Endothelial cell (in vitro differentiated cells): Measurements from ENCODE around the gene RRP1. TPM values are rescaled to one million over a fixed set of nuclear protein-coding genes. Genes with fewer than 3 reads are reported as not detected.
A peak's percentile ranks its signal among the peaks of the same experiment; 100 is the strongest.

Source experiments
- DNase-seq: peaks from one replicate; pipeline ENCODE4 v3.0.0; 2021; ENCODE audit warnings: low spot score
- H3K27ac Mint-ChIP-seq: one replicate; pipeline ENCODE4 v1.8.0; 2021; ENCODE audit warnings: mixed read lengths, inconsistent platforms; ENCODE audit not compliant: unreplicated experiment
- H3K27me3 Mint-ChIP-seq: one replicate; pipeline ENCODE4 v1.8.0; 2021; ENCODE audit warnings: mild to moderate bottlenecking, moderate library complexity, mixed read lengths, inconsistent platforms; ENCODE audit not compliant: unreplicated experiment
- H3K36me3 Mint-ChIP-seq: one replicate; pipeline ENCODE4 v1.8.0; 2021; ENCODE audit warnings: mild to moderate bottlenecking, low read depth, mixed read lengths, inconsistent platforms; ENCODE audit not compliant: unreplicated experiment
- H3K4me1 Mint-ChIP-seq: one replicate; pipeline ENCODE4 v1.8.0; 2021; ENCODE audit warnings: mild to moderate bottlenecking, mixed read lengths, inconsistent platforms; ENCODE audit not compliant: unreplicated experiment
- H3K4me3 Mint-ChIP-seq: one replicate; pipeline ENCODE4 v1.8.0; 2021; ENCODE audit warnings: mild to moderate bottlenecking, mixed read lengths, inconsistent platforms; ENCODE audit not compliant: unreplicated experiment
- H3K9me3 Mint-ChIP-seq: one replicate; pipeline ENCODE4 v1.8.0; 2021; ENCODE audit warnings: mixed read lengths, inconsistent platforms; ENCODE audit not compliant: unreplicated experiment
- CTCF ChIP-seq: fragments of 200-600 bp; sonication (generic); IDR thresholded peaks from one replicate; pipeline ENCODE4 v1.5.0; 2021; ENCODE audit warnings: antibody characterized with exemption; ENCODE audit not compliant: unreplicated experiment
- total RNA-seq: library from RNA; stranded (reverse); fragmentation: NEBNext Ultra II Directional; extraction: Animal tissue kit (Norgen Biotek cat#: 25700); gene quantifications from one replicate; pipeline ENCODE4 v1.2.1, GENCODE V29; 2021; ENCODE audit not compliant: unreplicated experiment

Gene RRP1
- total RNA-seq, 1 donor from 2014 or later: 21.0 TPM

- Mint-ChIP-seq H3K27me3 (peaks cover 7% of the 10 kb centered on the region), H3K4me1 (peaks cover 7% of the 10 kb centered on the region)
Observed at GRCh38 chr21:43743947-43744346, 45.4 kb upstream of the RRP1 start.

GRCh38 chr21:43744725-43745124 is 44.7 kb upstream of the RRP1 start:
- no peak for DNase-seq

More at GRCh38 chr21:43743947-43744346, 45.4 kb upstream of the RRP1 start:
- Mint-ChIP-seq H3K36me3 (peaks cover 12% of the 10 kb centered on the region), H3K4me3 (no peak overlapping the region), H3K9me3 (no peaks in the 10 kb centered on the region), H3K27ac (no peak overlapping the region)
- TF ChIP-seq CTCF: no peak
- no peak for DNase-seq

GRCh38 chr21:43745772-43746517 is 43.4 kb upstream of the RRP1 start:
- Mint-ChIP-seq H3K27me3 (no peaks in the 10 kb centered on the region), H3K27ac (no peak overlapping the region), H3K36me3 (peaks cover 10% of the 10 kb centered on the region), H3K4me1 (no peaks in the 10 kb centered on the region), H3K4me3 (no peak overlapping the region), H3K9me3 (no peaks in the 10 kb centered on the region)
- no peak for TF ChIP-seq CTCF
- no peak for DNase-seq

More at GRCh38 chr21:43744725-43745124, 44.7 kb upstream of the RRP1 start:
- Mint-ChIP-seq H3K27me3 (peaks cover 2% of the 10 kb centered on the region), H3K4me1 (no peaks in the 10 kb centered on the region), H3K4me3 (peak overlapping the region; percentile 29), H3K9me3 (no peaks in the 10 kb centered on the region), H3K36me3 (peaks cover 7% of the 10 kb centered on the region), H3K27ac (peak overlapping the region; percentile 71)
- TF ChIP-seq CTCF: no peak

- H3K27ac Mint-ChIP-seq: no peak overlapping the region
- DNase-seq: no peak
- peaks cover 4% of the 10 kb centered on the region for H3K27me3 Mint-ChIP-seq
- peaks cover 18% of the 10 kb centered on the region for H3K36me3 Mint-ChIP-seq
- TF ChIP-seq CTCF: no peak
- H3K4me3 Mint-ChIP-seq: no peak overlapping the region
- H3K4me1 Mint-ChIP-seq: no peaks in the 10 kb centered on the region
- no peaks in the 10 kb centered on the region for H3K9me3 Mint-ChIP-seq
Observed at GRCh38 chr21:43748622-43749021, 40.8 kb upstream of the RRP1 start.

GRCh38 chr21:43749651-43750262 is 39.6 kb upstream of the RRP1 start:
- H3K27me3 Mint-ChIP-seq: peaks cover 4% of the 10 kb centered on the region
- no peak for TF ChIP-seq CTCF
- H3K27ac Mint-ChIP-seq: no peak overlapping the region
- H3K9me3 Mint-ChIP-seq: no peaks in the 10 kb centered on the region
- no peaks in the 10 kb centered on the region for H3K4me1 Mint-ChIP-seq
- DNase-seq: no peak
- peaks cover 24% of the 10 kb centered on the region for H3K36me3 Mint-ChIP-seq
- no peak overlapping the region for H3K4me3 Mint-ChIP-seq
